Limb (tissue), 2 donors: Measurements from ENCODE around the gene GRHL3.

Source experiments
- DNase-seq, 2 donors: peaks; one replicate each; pipeline ENCODE4 v3.0.0-alpha.2; 2016; ENCODE audit errors: extremely low spot score in 2 of 2

Gene GRHL3

GRCh38 chr1:24392982-24393650 is 74.0 kb downstream of the GRHL3 start:
- no peak for DNase-seq

DNA sequence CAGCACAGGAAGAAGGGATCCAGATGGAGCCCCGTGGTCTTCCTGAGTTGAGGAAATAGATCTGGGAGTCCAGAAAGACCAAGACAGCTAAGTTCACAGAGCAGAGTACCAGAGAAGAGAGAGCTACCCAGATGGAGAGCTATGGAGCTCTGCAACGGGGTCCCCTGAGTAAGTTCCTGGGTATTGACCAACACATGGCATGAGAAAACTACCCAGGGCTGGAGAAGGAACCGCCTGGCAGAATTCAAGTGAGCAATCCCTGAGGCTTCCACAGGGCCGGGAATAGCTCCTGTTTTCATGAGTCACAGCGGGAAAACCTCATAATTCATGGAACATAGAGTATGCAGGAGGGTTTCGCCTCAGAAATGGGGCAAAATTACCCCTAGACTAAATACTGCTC is 74.7 kb downstream of the GRHL3 start:
- DNase-seq = no peak

GRCh38 chr1:24400065-24400464 is 80.9 kb downstream of the GRHL3 start:
- no peak for DNase-seq

- DNase-seq = no peak
Measured at GRCh38 chr1:24403806-24404205, 84.6 kb downstream of the GRHL3 start.
